Umbilical cord (tissue), 2 donors: ENCODE measurements around the gene AIFM3. TPM values are rescaled to one million over a fixed set of nuclear protein-coding genes. Genes with fewer than 3 reads are reported as not detected.
"Not testable (repeated sequence)": the region's sequence is repeated elsewhere in the genome, so short reads cannot be mapped to it uniquely, and the experiment has no call there.

ENCODE experiments used
- DNase-seq: peaks from one replicate; pipeline ENCODE4 v3.0.0-alpha.2; 2015; ENCODE audit warnings: low spot score
- total RNA-seq: library from RNA; depleted of rRNA; stranded (reverse); fragments of >200 nt; gene quantifications from one replicate; pipeline ENCODE4 v1.2.3, GENCODE V29; 2014; ENCODE audit warnings: low replicate concordance; ENCODE audit not compliant: insufficient read depth

AIFM3 gene
- total RNA-seq, 1 donor from 2014 or later: not detected

DNA sequence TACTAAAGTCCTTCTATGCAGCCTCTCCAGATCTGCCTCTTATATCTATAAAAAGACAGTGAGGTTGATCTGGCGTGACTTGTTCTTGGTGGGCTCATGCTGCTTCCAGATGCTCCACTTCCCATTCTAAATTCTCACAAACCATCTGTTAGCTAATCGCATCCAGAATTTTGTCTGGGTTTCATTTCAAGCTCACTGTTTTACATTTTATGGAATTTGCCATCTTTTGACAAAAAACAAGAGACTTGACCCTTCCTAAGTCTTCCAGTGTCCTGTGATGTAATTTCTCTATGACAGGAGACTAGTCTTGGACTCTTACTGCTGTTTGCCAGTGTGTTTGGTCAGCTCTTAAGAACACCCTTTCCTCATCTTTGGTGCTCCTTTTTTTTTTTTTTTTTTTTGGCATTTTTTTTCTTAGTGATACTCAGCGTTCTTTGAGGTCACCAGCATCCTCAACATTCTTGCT, 26.8 kb upstream of the AIFM3 start:
- peak; percentile 87 for DNase-seq

DNA sequence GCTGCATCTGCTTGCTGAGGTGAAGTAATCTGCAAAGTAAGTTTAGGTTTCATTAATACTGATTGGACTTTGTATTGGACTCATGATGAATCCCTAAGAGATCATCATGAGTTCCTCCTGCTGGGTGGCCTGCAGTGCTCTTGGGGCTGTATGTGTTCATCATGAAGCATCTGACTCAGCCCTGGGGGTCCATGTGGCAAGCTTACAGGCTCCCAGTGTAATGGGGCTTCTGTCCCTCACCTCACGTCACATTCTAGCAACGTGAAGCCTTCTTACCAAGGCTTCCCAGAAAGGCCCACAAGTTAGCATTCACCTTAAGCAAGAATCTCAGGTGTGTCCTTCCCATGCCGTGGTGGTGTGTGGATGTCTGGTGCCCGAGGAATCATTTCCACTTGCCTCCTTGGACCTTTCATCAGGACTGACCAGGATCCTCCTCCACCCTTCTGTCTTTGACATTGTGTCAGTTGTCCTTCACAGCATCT, 26.1 kb upstream of the AIFM3 start:
- DNase-seq: no peak

DNA sequence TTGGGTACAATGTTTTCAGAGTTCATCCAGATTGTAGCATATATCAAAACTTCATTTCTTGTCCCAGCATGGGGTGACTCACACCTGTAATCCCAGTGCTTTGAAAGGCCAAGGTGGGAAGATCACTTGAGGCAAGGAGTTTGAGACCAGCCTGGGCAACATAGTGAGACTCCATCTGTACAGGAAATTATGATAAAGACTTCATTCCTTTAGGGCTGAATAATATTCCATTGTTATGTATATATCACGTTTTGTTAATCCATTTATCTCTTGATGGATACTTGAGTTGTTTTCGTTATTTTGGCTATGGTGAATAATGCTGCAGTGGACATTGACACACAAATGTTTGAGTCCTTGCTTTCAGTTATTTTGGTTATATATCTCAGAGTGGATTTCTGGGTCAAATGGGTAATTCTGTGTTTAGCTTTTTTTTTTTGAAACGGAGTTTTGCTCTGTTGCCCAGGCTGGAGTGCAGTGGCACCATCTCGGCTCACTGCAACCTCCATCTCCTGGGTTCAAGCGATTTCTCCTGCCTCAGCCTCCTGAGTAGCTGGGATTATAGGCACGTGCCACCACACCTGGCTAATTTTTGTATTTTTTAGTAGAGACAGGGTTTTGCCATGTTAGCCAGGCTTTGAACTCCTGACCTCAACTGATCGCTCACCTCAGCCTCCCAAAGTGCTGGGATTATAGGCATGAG, 24.7 kb upstream of the AIFM3 start:
- not testable (repeated sequence) for DNase-seq

DNA sequence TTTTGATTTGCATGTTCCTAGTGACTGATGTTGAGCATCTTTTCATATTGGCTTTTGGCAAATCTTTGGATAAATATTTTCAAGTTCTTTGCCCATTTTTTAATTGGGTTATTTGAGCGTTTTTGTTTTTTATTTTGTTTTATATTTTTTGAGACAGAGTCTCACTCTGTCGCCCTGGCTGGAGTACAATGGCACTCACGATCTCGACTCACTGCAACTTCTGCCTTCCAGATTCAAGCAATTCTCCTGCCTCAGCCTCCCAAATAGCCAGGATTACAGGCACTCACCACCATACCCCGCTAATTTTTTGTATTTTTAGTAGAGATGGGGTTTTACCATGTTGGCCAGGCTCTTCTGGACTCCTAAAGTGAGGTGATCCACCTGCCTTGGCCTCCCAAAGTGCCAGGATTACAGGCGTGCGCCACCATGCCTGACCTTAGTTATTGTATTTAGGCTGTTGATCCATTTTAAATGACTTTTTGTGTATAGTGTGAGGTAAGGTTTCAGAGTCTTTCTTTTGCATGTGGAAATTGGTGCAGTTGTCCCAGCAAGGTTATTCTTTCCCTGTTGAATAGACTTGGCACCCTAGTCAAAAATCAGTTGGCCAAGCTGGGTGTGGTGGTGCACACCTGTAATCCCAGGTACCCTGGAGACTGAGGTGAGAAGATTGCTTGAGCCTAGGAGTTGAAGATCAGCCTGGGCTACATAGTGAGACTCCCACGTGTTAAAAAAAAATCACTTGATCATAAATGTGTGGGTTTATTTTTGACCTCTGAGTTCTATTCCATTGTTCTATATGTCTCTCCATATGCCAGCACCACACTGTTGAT, 23.7 kb upstream of the AIFM3 start:
- no peak for DNase-seq

DNA sequence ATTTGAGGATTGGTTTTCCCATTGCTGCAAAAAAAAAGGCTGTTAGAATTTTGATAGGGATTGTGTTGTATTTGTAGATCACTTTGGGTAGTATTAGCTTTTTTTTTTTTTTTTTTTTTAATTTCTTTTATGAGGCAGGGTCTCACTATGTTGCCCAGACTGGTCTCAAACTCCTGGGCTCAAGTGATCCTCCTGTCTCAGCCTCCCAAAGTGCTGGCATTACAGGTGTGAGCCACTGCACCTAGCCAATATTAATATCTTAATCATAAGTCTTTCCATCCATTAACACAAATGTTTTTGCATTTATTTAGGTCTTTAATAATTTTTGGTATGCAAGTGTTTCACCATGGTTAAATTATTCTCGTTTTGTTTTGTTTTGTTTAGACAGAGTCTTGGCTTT, 23.0 kb upstream of the AIFM3 start:
- no peak for DNase-seq

DNA sequence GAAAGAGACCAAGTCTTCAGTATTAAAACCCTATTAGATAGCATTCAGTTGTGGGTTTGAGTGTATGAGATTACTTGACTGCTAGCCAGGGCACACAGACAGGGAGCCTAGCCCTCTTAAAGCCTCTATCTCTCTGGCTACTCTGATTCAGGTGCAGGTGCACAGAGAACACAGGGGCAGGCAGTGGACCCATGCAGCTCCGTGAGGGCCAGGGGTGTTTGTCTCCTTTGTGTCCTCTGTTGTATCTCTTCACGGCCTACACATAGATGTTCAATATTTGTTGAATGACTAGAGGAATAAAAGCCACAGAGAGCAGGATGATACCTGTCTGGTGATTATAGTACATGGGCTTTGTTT, 21.5 kb upstream of the AIFM3 start:
- DNase-seq: no peak

DNA sequence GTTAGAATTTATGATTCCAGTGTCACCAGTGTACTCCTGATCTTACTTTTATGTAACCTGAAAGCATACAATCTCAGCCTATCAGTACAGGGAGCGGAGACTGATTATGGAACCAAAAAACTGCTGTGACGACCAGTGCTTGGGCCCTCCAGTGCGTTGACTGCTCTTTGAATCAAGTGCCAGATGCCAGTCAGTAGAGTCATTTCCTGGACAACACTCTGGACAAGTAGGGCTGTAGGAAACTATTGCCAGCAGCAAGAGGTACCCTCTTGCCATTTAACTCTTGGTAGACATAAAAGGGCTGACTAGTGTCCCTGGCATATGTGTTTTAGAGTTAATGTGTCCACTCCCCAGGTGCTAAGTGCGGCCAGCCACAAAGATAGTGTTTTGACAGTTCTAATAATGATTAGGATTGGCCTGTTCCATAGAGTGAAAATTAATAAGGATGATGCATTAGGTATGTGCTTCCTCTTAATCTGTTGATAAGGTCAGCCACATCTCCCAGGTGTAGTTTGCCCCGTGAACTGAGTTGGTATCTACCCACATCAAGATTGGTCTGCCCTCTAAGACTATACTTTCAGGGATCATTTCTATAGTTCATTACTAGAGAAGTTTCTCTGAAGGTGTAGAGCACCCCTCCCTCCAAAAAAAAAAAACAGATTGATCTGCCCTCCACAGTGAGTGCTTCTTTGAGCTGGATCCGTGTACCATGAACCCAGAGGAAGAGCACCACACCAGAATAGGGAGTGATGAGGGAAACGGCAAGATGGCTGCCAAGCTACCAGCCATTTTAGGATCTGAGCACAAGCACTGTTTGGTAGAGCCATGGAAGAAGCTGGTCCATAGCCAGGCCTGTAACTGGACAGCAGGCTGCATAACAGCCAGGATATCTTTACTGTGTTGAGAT, 20.7 kb upstream of the AIFM3 start:
- DNase-seq: no peak

DNA sequence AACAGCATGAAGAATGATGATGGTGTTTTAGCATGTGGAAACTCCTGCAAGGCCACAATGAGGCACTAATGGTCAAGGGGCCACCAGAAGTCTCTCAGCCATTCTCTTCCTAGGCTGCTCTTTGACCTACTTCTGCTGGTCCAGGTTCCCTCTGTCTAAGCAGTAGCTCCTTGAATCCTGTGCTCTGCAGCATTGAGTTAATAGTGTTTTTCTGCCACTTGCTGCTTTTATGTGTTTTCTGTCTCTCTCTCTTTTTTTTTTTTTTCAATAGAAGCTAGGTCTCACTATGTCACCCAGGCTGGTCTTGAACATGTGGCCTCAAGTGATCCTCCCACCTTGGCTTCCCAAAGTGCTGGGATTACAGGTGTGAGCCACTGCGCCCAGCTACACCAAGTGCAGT, 20.1 kb upstream of the AIFM3 start:
- no peak for DNase-seq

DNA sequence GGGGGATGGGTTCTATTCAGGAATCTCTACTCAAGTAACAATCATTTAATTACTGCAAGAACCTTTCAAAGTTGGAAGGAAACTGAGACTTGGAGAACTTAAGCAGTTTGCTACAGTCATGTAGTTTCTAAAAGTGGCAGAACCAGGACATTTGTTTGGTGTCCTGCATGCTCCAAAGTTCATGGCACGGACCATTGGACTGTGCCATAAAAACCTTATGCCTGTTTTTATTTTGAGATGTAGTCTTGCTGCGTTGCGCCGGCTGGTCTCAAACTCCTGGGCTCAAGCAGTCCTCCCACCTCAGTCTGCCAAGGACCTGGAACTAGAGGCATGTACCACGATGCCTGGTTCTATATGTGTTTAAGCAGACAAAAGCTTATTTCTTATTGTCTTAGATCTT, 18.6 kb upstream of the AIFM3 start:
- no peak for DNase-seq

DNA sequence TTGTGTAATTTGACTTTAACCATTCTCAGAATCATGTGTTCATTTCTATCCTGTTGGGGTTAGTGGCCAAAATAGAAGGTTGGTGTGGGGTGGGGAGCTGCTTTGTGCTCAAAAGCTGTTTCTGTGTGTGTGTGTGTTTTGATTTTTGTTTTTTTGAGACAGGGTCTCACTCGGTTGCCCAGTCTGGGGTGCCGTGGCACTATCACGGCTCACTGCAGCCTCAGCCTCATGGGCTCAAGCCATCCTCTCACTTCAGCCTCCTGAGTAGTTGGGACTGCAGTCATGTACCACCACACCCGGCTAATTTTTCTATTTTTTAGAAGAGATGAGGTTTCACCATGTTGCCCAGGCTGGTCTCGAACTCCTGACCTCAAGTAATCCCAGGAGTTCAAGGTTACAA, 18.1 kb upstream of the AIFM3 start:
- DNase-seq: no peak

DNA sequence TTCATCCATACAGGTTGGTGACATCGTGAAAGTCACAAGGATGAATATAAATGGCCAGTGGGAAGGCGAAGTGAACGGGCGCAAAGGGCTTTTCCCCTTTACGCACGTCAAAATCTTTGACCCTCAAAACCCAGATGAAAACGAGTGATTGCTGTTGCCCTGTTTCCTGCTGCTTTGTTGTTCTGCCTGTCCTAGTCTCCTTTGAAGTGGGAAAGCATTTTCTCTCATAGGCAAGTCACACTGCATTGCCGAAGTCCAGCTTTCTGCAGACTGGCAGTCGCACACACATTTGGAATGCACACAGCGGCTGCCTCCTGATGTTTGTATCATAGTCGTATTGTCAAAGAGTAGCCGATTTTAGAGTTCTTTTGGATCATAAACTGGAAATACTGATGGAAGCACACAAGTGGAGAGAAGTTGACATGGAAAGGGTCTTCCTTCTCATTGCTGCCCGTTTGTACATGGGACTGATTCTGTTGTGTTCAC, 17.3 kb upstream of the AIFM3 start:
- no peak for DNase-seq

DNA sequence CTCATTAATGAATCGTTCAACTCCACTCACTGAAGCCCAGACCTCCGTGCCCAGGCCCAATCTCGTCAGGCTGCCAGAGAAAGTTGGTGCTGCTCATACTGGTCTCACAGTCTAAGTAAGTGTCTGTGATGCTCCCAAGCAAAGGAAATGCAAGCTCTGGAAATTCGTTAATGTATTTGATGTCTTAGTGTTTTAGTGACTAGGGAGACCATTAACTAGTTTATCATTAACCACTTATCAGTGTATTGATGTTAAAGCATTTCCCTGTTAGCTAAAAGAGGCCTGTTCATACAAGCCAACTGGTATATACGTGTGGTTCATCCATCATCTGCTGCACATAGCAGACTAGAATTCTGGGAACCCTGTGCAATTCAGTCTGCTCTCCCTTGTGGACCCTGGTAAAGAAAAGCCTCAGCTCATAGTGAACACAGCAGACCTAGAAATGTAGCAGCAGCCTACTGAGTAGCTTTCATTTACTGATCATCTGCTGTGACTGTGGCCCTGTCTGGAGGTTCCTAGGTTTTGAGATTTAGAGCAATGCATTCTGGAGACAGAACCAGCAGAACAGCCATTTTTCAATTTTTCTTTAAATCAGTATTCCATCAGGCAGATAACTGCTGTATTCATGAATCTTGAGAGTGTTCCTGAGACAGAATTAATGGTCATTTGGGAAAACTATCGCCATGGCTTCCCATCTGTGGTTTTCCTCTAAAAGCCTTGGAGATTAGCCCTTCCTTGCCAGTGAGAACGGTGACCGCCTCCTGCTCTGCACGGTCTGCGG, 15.7 kb upstream of the AIFM3 start:
- DNase-seq: no peak

DNA sequence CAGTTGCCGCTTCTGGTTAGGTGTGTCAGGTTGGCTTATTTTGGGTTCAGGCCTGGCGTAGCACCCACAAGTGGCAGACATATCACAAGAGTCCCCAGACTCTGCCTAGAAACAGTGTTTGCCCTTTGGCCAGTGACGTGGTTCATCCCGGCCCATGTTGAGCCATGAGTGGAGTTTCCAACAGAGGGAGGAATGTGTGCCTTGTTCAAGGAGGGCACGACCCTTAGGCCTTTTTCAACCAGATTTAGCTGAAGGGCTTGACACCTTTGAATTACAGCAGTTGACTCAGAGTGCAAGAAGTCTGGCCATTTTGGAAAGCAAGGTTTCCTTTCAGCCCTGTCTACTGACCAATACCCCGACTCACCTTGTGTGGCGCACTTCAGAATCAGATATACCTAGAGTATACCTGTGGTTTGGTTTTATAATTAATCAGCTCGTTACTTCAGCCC, 15.1 kb upstream of the AIFM3 start:
- no peak for DNase-seq

DNA sequence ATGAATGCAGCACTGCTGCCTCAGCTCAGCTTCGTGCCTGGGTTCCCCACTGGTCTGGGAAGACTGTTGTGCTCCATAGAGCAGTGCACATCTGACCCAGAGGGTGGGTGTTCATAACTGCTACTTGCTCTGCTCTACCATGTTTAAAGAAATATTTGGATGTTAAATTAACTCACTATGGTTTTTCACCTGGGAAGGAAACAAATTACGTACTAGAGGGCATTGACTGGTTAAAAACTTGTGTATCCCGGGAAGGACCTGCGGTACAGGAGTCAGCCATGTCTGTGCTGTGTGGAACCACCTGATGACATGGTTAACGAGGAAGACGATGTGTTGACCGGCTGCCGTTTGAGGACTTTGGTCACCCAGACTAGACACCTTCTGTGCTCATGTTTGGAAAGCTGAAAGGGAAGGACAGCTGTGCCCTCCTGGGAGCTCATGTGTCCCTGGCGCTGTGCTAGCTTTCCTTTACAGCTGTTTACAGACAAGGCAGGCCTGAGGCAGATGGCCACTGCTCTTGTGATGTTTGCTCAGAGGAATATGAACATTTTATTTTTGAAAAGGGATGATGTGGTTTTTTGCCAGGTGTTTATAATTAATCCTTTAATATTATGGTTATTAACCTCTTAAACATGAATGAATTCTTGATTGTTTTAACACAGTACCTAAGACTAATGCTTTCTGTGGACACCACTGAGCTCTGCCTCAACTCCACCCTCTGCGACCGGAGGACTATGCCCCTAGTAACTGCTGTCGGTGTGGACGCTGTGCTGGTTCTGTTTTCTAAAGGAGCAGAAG, 14.3 kb upstream of the AIFM3 start:
- no peak for DNase-seq

DNA sequence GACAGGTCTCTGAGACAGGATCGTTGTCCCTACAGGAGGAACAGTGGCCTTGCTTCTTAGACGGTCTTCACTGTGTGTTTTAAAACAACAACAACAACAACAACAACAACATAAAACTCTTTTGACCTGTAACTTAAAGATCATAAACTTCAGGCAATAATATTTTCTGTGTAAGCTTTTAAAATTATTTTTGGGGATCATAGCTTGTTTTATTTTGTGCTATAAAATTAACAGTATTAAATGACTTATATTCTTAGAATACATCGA, 13.8 kb upstream of the AIFM3 start:
- DNase-seq: no peak

DNA sequence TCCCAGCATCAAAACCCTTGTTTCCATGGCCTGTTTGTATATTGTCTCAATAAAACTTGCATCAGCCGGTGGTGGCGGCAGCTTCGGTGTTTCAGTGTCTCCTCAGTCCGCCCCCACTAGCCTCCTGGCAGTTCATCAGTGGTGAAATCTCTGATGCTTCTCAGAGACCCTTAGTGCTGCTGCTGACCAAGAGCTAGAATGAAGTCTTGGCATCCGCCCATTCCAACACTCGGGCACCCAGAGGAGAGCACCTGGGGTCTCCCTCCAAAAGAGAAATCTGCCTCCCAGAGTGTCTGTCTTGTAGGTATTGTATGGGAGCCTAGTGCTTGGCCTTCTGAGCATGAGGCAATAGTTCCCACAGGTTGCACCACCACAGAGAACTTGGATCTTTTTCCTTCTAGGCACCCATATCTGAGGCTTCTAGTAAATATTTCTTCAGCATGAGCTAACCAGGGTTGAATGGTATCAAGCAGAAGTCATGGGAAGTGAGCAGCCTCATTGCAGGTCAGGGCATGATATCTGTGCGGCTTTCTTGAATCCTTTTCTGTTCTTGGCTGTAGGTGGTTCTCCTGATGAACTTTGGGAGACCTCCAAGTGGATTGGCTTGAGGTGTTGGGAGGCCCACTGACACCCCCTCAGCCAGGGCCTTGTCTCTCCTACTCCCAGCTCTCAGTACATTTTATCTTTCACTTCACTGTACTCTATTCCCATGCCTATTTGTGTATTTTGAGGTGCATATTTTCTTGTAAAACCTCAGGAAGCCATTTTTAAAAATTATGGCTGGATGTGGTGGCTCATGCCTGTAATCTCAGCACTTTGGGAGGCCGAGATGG, 13.2 kb upstream of the AIFM3 start:
- DNase-seq: no peak

DNA sequence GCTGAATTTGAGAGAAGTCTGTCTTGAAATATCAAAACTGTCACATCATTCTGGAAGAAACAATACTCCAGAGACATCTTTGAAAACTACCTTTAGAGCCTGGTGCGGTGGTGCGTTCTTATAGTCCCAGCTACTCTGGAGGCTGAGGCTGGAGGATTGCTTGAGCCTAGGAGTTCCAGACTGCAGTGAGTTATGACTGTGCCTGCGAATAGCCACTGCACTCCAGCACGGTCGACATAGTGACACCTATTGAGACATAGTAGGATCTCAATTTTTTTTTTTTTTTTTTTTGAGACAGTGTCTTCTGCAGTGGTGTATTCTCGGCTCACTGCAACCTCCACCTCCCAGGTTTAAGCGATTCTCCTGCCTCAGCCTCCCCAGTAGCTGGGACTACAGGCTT, 11.5 kb upstream of the AIFM3 start:
- DNase-seq: no peak

DNA sequence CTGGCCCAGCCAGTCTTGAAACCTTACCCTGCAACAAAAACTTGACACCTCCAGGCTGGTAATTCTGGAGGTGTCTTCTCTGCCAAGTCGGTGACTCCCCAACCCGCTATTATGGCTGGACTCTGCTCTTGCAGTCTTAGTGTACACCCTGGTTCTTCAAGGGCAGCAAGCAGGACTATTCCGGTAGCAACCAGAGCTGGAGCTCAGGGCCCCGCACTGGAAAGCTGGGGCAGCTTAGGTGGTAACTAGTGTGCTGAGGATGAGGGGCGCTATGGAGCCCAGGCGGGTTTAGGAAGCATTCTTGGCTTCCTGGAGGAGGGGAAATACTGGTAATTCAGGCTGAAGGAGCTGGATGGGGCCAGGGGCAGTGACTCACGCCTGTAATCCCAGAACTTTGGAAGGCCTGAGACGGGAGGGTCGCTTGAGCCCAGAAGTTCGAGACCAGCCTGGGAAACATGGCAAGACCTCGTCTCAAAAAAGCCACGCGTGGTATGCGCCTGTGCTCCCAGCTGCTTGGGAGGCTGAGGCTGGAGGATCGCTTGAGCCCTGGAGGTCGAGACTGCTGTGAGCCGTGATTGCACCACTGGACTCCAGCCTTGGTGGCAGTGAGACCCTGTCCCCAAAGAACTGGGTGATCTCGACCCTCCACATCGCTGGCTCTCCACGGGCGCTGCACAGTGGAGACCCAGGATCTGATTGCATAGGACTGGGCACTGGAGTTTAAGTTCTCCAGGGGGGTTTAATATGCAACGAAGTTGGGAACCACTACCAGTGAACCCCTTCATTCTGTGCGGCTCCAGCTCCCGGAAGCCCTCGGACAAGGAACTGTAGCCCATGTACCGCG, 10.6 kb upstream of the AIFM3 start:
- DNase-seq: peak; percentile 36
